RWPE1 (cell line): Measurements from ENCODE around the gene CPS1.

ENCODE experiments used
- CTCF ChIA-PET: fragments of 350-600 bp; sonication (Branson Sonifier 250); formaldehyde crosslinking; extraction: SDS; loops from one replicate; lab custom pipeline; 2021; lab: Yijun Ruan, JAX
- POLR2A ChIA-PET: fragments of 400-600 bp; formaldehyde crosslinking; extraction: SDS; loops from one replicate; lab custom pipeline; 2020; ENCODE audit warnings: antibody characterized with exemption; ENCODE audit not compliant: low non-redundant PET; lab: Yijun Ruan, JAX
- DNase-seq: peaks from one replicate; pipeline ENCODE4 v3.0.0; 2012; ENCODE audit warnings: low spot score
- H3K27ac ChIP-seq: fragments of 450-650 bp; 2 replicates; pipeline ENCODE4 v1.5.1; 2017
- TF ChIP-seq, protein P1 (sequence below): fragments of 450-650 bp; conservative IDR thresholded peaks from 2 replicates; pipeline ENCODE4 v1.5.1; 2017; ENCODE audit warnings: low read depth, mild to moderate bottlenecking

The CPS1 gene

DNA sequence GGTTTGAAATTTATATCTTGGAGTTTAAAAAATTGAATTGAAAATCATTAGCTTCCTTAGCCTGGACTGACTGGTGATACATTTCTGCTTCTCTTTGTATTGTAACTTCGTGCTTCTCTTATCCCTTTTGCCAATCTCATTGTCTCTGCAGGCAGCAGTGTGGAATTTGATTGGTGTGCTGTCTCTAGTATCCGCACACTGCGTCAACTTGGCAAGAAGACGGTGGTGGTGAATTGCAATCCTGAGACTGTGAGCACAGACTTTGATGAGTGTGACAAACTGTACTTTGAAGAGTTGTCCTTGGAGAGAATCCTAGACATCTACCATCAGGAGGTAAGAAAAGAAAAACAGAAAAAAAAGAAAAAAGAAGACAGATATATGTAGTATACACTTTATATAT lies 85.9 kb downstream of the CPS1 start:
- no peak for DNase-seq
- ChIA-PET CTCF (interaction anchor here (0.5 kb wide), 1 partner anchor 746 kb away, joined by 3 read pairs; no protein-coding TSS in a partner anchor), POLR2A (no interaction called here)
- TF ChIP-seq, protein P1, sequence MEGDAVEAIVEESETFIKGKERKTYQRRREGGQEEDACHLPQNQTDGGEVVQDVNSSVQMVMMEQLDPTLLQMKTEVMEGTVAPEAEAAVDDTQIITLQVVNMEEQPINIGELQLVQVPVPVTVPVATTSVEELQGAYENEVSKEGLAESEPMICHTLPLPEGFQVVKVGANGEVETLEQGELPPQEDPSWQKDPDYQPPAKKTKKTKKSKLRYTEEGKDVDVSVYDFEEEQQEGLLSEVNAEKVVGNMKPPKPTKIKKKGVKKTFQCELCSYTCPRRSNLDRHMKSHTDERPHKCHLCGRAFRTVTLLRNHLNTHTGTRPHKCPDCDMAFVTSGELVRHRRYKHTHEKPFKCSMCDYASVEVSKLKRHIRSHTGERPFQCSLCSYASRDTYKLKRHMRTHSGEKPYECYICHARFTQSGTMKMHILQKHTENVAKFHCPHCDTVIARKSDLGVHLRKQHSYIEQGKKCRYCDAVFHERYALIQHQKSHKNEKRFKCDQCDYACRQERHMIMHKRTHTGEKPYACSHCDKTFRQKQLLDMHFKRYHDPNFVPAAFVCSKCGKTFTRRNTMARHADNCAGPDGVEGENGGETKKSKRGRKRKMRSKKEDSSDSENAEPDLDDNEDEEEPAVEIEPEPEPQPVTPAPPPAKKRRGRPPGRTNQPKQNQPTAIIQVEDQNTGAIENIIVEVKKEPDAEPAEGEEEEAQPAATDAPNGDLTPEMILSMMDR = no peak
- H3K27ac ChIP-seq = no peak overlapping the region

DNA sequence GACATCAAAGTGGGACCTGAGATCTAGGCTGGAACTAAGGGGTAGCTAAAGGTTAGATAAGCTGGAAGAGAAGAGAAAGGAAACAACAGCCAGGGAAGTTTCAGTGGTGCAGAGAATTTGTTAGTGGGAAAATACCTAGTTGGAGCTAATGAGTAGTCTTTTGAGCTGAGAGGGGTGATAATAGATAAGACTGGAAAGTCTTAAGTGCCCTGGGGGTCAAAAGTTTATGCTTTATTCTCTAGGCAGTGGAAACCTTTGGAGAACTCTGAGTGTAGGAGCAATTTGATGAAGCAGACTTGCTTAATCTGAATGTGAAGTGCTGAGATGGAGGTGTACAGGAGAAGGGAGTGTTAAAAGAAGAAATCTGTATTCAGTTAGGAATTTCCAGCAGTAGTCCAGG lies 90.8 kb downstream of the CPS1 start:
- ChIA-PET CTCF (interaction anchor here (0.7 kb wide), 1 partner anchor 802 kb away, joined by 3 read pairs; no protein-coding TSS in a partner anchor), POLR2A (no interaction called here)
- H3K27ac ChIP-seq = no peak overlapping the region
- TF ChIP-seq, protein P1 = no peak
- DNase-seq = no peak

DNA sequence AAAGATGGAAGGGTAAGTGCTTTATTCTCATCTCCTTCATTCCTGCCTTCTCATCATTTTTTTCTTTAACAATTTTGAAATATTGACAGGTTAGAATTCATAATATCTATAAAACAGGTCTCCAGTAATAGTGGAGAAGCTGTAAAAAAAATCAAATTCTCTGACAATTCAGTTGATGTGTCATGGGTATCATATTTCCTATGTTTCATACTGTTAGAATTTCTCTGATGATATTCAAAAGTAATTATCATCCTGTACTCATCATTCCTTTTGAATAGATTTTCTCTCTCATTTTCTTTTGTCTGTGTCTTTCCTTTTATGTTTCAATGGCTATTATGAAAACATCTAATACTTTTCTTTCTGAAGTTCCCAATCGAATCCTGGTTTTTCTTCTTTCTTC lies 97.7 kb downstream of the CPS1 start:
- CTCF ChIA-PET = no interaction called here
- TF ChIP-seq, protein P1 = no peak
- POLR2A ChIA-PET = no interaction called here
- DNase-seq = no peak
- H3K27ac ChIP-seq = no peak overlapping the region

DNA sequence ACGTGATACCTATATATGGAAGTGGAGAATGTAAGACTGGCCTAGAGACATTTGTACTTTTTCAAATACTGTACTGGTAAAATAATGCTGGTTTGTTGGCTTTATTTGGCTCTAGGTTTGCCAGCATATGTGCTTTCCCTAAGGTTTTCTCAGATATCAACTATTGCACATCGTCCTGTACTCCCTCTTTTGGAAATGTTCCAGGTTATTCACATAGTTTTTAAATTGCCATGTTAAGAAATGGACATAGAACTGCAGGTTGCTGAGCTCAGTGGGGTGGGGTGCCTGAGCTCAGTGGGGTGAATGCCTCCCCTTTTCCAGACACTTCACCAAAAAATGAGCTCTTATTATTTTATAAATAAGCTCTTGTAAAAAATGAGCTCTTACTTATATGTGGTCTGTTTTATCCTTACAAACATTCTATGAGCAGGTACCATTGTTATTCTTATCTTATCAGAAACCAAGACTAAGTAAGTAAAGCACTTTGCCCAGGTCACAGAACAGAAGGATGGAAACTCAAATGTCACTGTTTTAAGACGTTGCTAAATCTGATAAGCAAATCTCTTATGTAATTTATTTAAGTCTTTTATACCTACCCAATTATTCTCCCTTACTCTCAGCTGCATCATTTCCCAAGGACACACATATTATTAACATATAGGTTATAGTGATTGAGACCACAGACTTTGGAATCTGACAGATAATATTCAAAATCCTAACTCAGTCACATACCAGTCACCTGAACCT lies 99.0 kb downstream of the CPS1 start:
- H3K27ac ChIP-seq = no peak overlapping the region
- no peak for DNase-seq
- TF ChIP-seq, protein P1 = no peak
- ChIA-PET CTCF (interaction anchor here (0.6 kb wide), 1 partner anchor 50 kb away, joined by 3 read pairs; no protein-coding TSS in a partner anchor), POLR2A (no interaction called here)

DNA sequence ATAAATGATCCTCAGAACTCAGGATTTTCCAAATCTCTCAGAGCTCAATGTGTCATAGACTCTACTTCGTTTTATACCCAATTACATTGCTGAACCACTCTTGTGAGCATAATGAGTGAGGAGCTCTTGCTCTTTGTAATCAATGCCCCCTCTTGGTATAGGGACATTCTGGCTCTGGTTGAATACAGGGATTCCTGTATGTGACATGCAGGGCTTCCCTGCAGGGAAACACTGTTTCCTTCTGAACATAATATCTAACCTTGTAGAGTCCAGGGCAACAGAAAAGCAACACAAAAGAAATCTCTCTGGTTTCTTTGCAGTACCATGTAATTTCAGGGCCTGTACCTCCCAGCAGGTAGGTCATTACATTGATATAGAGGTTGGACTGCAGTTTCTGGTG lies 101.5 kb downstream of the CPS1 start:
- TF ChIP-seq, protein P1 = no peak
- ChIA-PET POLR2A (no interaction called here), CTCF (no interaction called here)
- no peak for DNase-seq
- H3K27ac ChIP-seq = no peak overlapping the region

DNA sequence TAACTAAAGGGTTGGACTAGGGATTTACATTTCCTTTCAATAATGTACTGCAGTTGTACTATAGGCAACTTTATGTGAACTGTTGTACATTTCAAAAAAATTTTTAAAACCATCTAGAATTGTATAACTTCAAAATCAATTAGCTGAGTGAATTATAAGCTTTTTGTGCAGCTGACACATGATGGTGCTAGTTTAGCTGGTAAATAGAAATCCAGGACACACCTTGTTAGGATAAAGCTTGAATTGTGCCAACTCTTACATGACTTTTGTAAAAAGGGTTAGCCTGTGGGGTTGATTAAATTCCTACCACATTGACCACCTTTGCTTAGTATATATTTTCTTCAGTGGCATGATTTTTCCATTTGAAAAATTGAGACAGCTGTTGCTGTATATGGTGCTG lies 104.4 kb downstream of the CPS1 start:
- CTCF ChIA-PET = no interaction called here
- no peak for DNase-seq
- POLR2A ChIA-PET = no interaction called here
- TF ChIP-seq, protein P1 = no peak
- no peak overlapping the region for H3K27ac ChIP-seq
